ENCODE measurements around the gene AP1M1.
"Not testable (repeated sequence)": the region's sequence is repeated elsewhere in the genome, so short reads cannot be mapped to it uniquely, and the experiment has no call there.

The AP1M1 gene

GRCh38 chr19:16197622-16198369 lies at the start of gene AP1M1:
Gene AP1M1, plus strand, starts transcription at chr19:16197911. Its CDS starts 116 bp downstream, at chr19:16198027.
- DNase-seq (peak; percentile 99), ATAC-seq (peak; percentile 94)

DNA sequence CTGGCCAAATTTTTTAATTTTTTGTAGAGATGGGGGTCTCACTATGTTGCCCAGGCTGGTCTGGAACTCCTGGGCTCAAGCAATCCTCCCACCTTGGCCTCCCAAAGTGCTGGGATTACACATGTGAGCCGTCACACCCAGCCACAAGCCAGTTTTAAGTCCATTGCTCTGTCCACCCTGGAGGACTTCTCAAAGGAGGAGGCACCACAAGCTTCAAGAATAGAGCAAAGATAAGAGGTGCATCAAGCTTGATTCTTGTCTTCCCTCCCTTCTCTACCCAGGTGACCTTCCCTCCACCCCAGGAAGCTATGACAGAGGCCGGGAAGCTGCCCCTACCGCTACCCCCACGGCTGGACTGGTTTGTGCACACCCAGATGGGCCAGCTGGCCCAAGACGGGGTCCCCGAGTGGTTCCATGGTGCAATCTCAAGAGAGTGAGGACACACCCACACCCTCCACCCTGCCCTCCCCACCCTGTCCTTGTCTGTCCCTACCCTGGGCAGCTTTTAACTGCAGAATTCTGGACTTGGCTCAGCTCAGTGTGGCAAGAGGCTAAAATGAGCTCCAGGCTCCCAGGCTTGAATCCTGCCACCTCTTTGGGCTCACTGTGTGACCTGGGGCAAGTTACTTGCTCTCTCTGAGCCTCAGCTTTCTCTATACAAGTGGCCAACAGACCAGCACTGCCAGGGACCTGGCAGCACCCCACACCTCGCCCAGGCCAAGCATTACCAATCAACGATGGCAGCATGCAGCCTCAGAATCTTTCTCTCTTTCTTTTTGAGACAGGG lies 49.1 kb upstream of the AP1M1 start:
- ATAC-seq (no peak), DNase-seq (no peak)

DNA sequence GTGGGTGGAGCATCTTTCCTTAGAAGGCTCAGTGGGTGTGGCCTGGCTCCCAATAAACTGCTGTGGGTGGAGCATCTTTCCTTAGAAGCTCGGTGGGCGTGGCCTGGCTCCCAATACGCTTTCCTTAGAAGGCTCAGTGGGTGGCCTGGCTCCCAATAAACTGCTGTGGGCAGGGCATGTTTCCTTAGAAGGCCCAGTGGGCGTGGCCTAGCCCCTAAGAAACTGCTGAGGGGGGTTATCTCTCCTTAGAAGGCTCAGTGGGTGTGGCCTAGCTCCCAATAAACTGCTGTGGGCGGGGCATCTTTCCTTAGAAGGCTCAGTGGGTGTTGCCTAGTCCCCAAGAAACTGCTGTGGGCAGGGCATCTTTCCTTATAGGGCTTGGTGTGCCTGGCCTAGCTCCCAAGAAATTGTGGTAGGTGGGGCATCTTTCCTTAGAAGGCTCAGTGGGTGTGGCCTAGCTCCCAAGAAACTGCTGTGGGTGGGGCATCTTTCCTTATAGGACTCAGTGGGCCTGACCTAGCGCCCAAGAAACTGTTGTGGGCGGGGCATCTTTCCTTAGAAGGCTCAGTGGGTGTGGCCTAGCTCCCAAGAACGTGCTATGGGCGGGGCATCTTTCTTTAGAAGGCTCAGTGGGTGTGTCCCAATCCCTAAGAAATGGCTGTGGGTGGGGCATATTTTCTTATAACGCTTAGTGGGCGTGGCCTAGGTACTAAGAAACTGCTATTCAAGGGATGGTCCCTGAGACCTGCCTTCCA lies 44.0 kb upstream of the AP1M1 start:
- ATAC-seq = no peak
- no peak for DNase-seq

- DNase-seq = no peak
- ATAC-seq = no peak
Observed at GRCh38 chr19:16154557-16154956, 43.2 kb upstream of the AP1M1 start.

- ATAC-seq (no peak), DNase-seq (no peak)
Observed at GRCh38 chr19:16155128-16155527, 42.6 kb upstream of the AP1M1 start.

GRCh38 chr19:16156904-16157303 lies 40.8 kb upstream of the AP1M1 start:
- DNase-seq (no peak), ATAC-seq (no peak)

GRCh38 chr19:16157601-16158000 lies 40.1 kb upstream of the AP1M1 start:
- DNase-seq (no peak), ATAC-seq (no peak)

DNA sequence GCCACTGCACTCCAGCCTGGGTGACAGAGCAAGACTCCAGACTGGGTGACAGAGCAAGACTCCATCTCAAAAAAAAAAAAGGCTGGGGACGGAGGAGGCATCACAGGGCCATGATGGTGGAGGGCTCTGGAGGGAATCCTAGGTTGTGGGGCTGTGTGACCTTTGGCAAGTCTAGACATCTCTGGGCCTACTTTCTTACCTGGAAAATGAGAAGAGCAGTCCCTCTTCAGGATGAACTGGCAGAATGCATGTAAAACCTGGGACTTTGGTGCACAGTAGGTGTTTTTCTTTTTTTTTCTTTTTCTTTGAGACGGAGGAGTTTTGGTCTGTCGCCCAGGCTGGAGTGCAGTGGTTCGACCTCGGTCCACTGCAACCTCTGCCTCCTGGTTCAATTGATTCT lies 38.1 kb upstream of the AP1M1 start:
- no peak for DNase-seq
- no peak for ATAC-seq

DNA sequence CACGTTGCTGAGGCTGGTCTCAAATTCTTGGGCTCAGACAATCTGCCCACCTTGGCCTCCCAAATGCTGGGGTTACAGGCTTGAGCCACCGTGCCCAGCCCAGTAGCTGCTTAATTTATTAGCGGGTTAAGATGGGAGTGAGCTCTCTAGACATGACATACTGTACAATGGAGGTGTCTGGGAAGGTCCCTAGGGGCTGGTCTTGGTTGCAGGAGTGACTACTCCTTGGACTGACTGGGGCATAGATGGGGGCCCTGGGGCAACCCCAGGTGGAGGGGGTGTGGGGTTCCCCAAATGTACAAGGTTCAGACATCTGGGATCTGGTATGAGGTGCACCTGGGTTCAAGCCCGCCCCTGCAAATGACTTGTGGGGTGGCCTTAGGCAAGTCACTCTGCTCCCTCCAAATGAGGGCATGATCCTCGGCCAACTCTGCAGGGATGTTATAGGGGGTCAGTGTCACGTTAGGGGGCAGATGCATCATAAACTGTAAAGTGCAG lies 37.2 kb upstream of the AP1M1 start:
- peak; percentile 92 for ATAC-seq

DNA sequence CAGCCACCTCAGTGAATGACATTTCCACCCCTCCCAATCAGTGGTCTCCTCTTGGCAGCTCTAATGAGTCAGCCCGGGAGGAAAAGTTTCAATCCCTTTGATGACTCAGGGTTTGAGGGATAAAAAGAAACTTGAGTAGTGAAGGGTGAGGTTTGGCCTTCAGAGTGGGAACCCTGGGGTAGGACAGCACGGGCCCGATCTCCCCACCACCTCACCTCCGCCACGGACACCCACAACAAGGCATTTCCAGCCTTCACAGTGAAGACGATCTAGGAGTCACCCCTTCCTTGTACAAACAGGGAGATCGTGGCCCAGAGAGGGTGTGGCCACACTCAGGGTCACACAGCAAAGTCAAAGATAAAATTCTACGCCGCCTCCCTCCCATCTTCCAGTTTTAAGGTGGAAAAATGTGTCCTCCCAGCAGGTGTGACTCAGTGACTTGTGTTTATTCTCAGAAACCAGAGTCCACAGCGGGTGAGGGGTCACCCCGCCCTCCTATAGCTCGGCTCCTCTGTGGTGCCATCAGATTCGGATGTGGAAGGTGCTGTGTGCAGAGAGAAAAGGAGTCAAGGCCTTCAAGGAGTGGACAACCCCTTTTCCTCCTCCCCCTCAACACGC lies 36.7 kb upstream of the AP1M1 start:
- ATAC-seq = peak; percentile 90
- peak; percentile 78 for DNase-seq

More for the DNA sequence above, 37.2 kb upstream of the AP1M1 start:
- no peak for DNase-seq

GRCh38 chr19:16161840-16162239 lies 35.9 kb upstream of the AP1M1 start:
- ATAC-seq = no peak
- DNase-seq = peak; percentile 44

- DNase-seq = no peak
- no peak for ATAC-seq
Observed at GRCh38 chr19:16164222-16164890, 33.4 kb upstream of the AP1M1 start.

DNA sequence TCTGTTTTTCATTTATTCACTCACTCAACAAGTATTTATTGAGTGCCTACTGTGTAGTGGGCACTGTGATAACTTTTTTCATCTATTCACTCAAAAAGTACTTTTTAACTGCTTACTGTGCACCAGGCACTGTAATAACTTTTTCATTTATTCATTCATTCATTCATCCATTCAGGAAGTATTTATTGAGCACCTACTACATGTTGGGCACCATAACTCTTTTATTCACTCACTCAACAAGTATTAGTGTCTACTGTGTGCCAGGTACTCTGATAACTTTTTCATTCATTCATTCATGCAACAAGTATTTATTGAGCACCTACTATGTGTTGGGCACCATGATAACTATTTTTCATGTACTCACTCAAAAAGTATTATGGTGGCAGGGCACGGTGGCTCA lies 31.3 kb upstream of the AP1M1 start:
- ATAC-seq = no peak
- DNase-seq = no peak

DNA sequence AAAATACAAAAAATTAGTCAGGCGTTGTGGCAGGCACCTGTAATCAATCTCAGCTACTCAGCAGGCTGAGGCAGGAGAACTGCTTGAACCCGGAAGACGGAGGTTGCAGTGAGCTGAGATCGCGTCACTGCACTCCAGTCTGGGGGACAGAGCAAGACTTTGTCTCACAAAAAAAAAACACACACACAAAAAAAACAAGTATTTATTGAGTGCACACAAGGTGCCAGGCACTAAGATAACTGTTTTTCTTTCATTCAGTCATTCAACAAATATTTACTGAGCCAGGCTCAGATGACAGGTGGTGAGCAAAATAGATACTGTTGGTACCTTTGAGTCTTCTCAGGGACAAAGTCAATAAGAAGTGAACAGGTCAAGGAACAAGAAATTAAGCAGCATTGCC lies 30.7 kb upstream of the AP1M1 start:
- ATAC-seq = no peak
- no peak for DNase-seq

- peak; percentile 14 for ATAC-seq
- DNase-seq = no peak
Observed at GRCh38 chr19:16168465-16169081, 29.1 kb upstream of the AP1M1 start.

DNA sequence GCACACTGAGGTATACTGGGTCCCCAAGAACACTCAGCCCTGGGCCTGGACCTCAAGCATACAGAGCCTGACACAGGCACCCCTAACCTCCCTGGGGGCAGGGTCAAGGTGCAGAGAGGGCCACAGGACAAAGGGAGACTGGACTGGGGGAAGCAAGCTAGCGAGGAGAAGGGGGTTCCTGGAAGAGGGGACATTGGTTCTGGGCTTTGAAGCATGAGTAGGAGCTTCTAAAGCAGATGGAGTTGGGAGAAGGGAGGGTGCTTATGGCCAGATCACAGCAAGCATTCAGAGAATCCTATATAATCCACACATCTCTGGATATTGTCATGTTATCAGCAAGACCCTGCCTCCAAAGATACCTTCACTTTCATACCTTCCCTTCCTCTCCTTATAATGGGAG lies 27.6 kb upstream of the AP1M1 start:
- no peak for DNase-seq
- no peak for ATAC-seq

- DNase-seq (no peak), ATAC-seq (no peak)
Observed at GRCh38 chr19:16175954-16176353, 21.8 kb upstream of the AP1M1 start.

- DNase-seq, ATAC-seq: not testable (repeated sequence)
Observed at GRCh38 chr19:16178866-16179265, 18.8 kb upstream of the AP1M1 start.

- no peak for ATAC-seq
- DNase-seq = no peak
Observed at GRCh38 chr19:16180611-16181010, 17.1 kb upstream of the AP1M1 start.

DNA sequence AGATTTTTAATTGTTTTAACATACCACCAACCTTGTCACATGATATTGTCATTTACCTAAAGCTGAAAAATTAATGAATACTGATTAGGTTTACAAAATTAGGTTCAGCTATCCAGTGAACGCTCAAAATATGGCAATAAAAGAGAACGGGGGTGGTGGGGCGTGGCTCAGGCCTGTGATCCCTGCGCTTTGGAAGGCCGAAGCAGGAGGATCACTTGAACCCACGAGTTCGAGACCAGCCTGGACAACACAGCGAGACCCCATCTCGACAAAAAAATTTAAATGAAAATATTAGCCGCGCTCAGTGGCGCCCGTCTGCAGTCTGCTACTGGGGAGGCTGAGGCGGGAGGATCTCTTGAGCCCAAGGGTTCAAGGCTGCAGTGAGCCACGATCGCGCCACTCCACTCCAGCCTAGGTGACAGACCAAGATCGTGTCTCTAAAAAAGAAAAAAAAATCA lies 13.0 kb upstream of the AP1M1 start:
- ATAC-seq (no peak), DNase-seq (no peak)

Data from stimulated activated naive CD8-positive, alpha-beta T cell treated with anti-CD3 and anti-CD28 coated beads, Interleukin-15, Interleukin-2, amounts not matched to agents 100 U/mL and 50 U/mL, for 24 hours (primary cell).